SH-SY5Y (cell line): ENCODE results near the gene MYOT.

Experiments used
- GATA2 ChIP-seq: IDR thresholded peaks from 2 replicates; pipeline ENCODE4 v1.6.1; 2011; ENCODE audit warnings: mild to moderate bottlenecking, low read depth, low read length
- GATA3 ChIP-seq: IDR thresholded peaks from 2 replicates; pipeline ENCODE4 v1.6.1; 2011; ENCODE audit warnings: low read depth, mild to moderate bottlenecking, low read length, moderate library complexity

DNA sequence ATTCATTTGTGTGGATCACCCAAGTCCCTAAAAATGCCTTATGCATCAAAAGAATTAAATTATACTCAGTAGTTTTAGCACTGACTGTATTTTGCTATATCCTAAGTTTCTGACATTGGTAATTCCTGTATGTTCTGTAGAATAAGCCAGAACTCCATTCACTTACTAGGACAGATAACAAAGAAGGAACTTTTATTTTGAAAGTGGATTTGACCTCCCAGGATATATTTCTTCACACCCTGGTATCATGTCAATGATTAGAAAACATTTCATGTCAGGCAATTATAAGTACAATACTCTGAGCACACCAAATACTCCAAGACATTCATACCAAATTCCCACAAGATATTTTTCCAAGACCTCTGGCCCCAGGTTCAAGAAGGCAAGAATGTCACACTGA is 28.7 kb upstream of the MYOT start:
- TF ChIP-seq GATA2 (no peak), GATA3 (no peak)
